CD14-positive monocyte (primary cell): ENCODE results near the gene CCDC85C. TPM values are rescaled to one million over a fixed set of nuclear protein-coding genes. Genes with fewer than 3 reads are reported as not detected.

Experiments
- DNase-seq, 3 donors: peaks; one replicate each; pipeline ENCODE4 v3.0.0-alpha.2; 2011 to 2022
- H2AFZ ChIP-seq: 2 replicates; pipeline ENCODE4 v1.6.0; 2012; ENCODE audit warnings: mild to moderate bottlenecking, low read depth, low read length, inconsistent platforms; ENCODE audit not compliant: insufficient read depth, poor library complexity, severe bottlenecking
- H3K27ac ChIP-seq, 2 donors: 1 replicate in 1 of 2; 2 replicates in 1 of 2; pipeline ENCODE4 v1.5.1; 2012 to 2013; ENCODE audit warnings: low read length in 2 of 2, control low read depth in 1 of 2, inconsistent platforms in 1 of 2, low read depth in 1 of 2, mild to moderate bottlenecking in 1 of 2
- H3K27me3 ChIP-seq, 2 donors: one replicate each; pipeline versions ENCODE4 v1.6.0 to v1.6.1; 2011 to 2013; ENCODE audit warnings: low read length in 2 of 2; ENCODE audit not compliant: control insufficient read depth in 2 of 2, insufficient read depth in 2 of 2
- H3K36me3 ChIP-seq, 2 donors: replicated peaks in 1 of 2; 1 replicate in 1 of 2; 2 replicates in 1 of 2; pipeline versions ENCODE4 v1.5.1 to v1.6.1; 2012 to 2013; ENCODE audit warnings: low read length in 2 of 2, control low read depth in 1 of 2, inconsistent platforms in 1 of 2, mild to moderate bottlenecking in 1 of 2; ENCODE audit not compliant: insufficient read depth in 2 of 2, control insufficient read depth in 1 of 2
- H3K4me1 ChIP-seq, 2 donors: 1 replicate in 1 of 2; 2 replicates in 1 of 2; pipeline versions ENCODE4 v1.5.1 to v1.6.1; 2012 to 2013; ENCODE audit warnings: low read length in 2 of 2, control low read depth in 1 of 2, inconsistent platforms in 1 of 2, mild to moderate bottlenecking in 1 of 2, moderate library complexity in 1 of 2; ENCODE audit not compliant: insufficient read depth in 2 of 2, control insufficient read depth in 1 of 2
- H3K4me2 ChIP-seq: replicated peaks from 2 replicates; pipeline ENCODE3; 2012; ENCODE audit warnings: low read length, moderate library complexity, mild to moderate bottlenecking; ENCODE audit not compliant: poor library complexity, severe bottlenecking; ENCODE audit errors: extremely low read depth
- H3K4me3 ChIP-seq, 3 experiments: fragments of 200-600 bp in 1 of 3; sonication (generic) in 1 of 3; replicated peaks in 1 of 3; 1 replicate in 2 of 3; 2 replicates in 1 of 3; pipeline ENCODE4 v1.5.1; 2011 to 2013; ENCODE audit warnings: low read length in 3 of 3, mild to moderate bottlenecking in 3 of 3, control low read depth in 2 of 3, low read depth in 2 of 3, inconsistent platforms in 1 of 3, moderate library complexity in 1 of 3
- H3K79me2 ChIP-seq: 2 replicates; pipeline ENCODE4 v1.6.0; 2012; ENCODE audit warnings: mild to moderate bottlenecking, control low read depth, inconsistent platforms, low read length, moderate library complexity; ENCODE audit not compliant: insufficient read depth
- H3K9ac ChIP-seq: 2 replicates; pipeline ENCODE4 v1.6.0; 2017; ENCODE audit warnings: low read length, mild to moderate bottlenecking; ENCODE audit not compliant: insufficient read depth, poor library complexity, severe bottlenecking
- H3K9me3 ChIP-seq, 2 donors: replicated peaks in 1 of 2; 1 replicate in 1 of 2; 2 replicates in 1 of 2; pipeline versions ENCODE4 v1.5.1 to v1.6.1; 2012 to 2013; ENCODE audit warnings: low read length in 2 of 2, control low read depth in 1 of 2; ENCODE audit not compliant: control insufficient read depth in 1 of 2, insufficient read depth in 1 of 2
- H4K20me1 ChIP-seq: 2 replicates; pipeline ENCODE4 v1.6.0; 2012; ENCODE audit warnings: mild to moderate bottlenecking, low read length, control low read depth, moderate library complexity; ENCODE audit not compliant: insufficient read depth
- H3K27ac Mint-ChIP-seq, 7 donors: one replicate each; pipeline ENCODE4 v1.8.0; 2020; ENCODE audit warnings: mild to moderate bottlenecking in 7 of 7, mixed read lengths in 7 of 7, moderate library complexity in 6 of 7, inconsistent platforms in 2 of 7
- H3K27me3 Mint-ChIP-seq, 3 donors: one replicate each; pipeline ENCODE4 v1.8.0; 2021 to 2022; ENCODE audit warnings: low read depth in 3 of 3, mild to moderate bottlenecking in 3 of 3, mixed read lengths in 3 of 3, moderate library complexity in 3 of 3, inconsistent platforms in 1 of 3
- H3K36me3 Mint-ChIP-seq, 2 donors: one replicate each; pipeline ENCODE4 v1.8.0; 2020; ENCODE audit warnings: mixed read lengths in 2 of 2, inconsistent platforms in 1 of 2, mild to moderate bottlenecking in 1 of 2
- H3K4me1 Mint-ChIP-seq: one replicate; pipeline ENCODE4 v1.8.0; 2020; ENCODE audit warnings: mild to moderate bottlenecking, mixed read lengths
- H3K4me3 Mint-ChIP-seq, 2 donors: one replicate each; pipeline ENCODE4 v1.8.0; 2020; ENCODE audit warnings: mild to moderate bottlenecking in 2 of 2, mixed read lengths in 2 of 2, moderate library complexity in 1 of 2
- H3K9me3 Mint-ChIP-seq, 7 donors: one replicate each; pipeline ENCODE4 v1.8.0; 2020 to 2022; ENCODE audit warnings: mixed read lengths in 7 of 7, mild to moderate bottlenecking in 6 of 7, moderate library complexity in 6 of 7, inconsistent platforms in 2 of 7
- WGBS: methylation state at CpG from one replicate; pipeline ENCODE4 v1.1.5; 2013; ENCODE audit warnings: missing lambda C conversion rate; ENCODE audit not compliant: insufficient coverage; 5-methylcytosine and 5-hydroxymethylcytosine counted together
- intact Hi-C, 2 donors: fragments of 100-400 bp; cut with micrococcal nuclease; formaldehyde crosslinking; loops; one replicate each; pipeline versions ENCODE4 v1.15.0 to v1.15.1; 2023
- polyA plus RNA-seq, 3 donors: library from polyadenylated mRNA; depleted of rRNA in 1 of 3; unstranded in 2 of 3; stranded (reverse) in 1 of 3; fragments of 300-500 nt in 2 of 3; fragments of >200 nt in 1 of 3; fragmentation: Illumina TruSeq in 2 of 3; gene quantifications; 1 replicate in 2 of 3; 2 replicates in 1 of 3; pipeline ENCODE4 v1.2.3, GENCODE V29; 2012 to 2021
- TF ChIP-seq, protein P1 (sequence below): fragments of 200-600 bp; IDR thresholded peaks from one replicate; pipeline ENCODE4 v1.8.0; 2022; ENCODE audit warnings: antibody characterized with exemption, mild to moderate bottlenecking

Gene CCDC85C
- polyA plus RNA-seq, 3 donors = under 0.01 to 0.03 TPM; not detected in 1

DNA sequence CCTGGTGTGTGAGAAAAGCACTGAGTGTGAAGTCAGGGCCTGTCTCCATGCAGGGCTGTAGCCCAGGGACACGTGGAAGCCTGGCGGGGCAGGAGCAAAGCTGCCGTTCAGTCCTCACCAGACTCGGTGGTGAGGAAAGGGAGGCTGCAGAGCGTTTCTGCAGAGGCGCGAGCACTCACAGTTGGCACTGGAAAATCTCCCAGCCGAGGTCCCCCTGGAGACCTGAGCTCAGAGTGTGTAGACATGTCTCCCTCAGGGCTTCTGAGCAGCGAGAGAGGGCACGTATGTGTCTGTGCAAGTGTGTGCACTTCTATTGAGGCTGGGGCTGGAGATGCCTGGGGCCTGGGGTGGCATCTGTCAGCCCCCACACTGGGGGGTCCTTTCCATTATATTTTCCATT, 29.9 kb upstream of the CCDC85C start:
- no peak for DNase-seq
- no peak overlapping the region for H3K27ac Mint-ChIP-seq
- intact Hi-C loops = no loop called here
- no peak overlapping the region for H3K9ac ChIP-seq
- no peaks in the 10 kb centered on the region for H3K4me1 Mint-ChIP-seq
- no peaks in the 10 kb centered on the region for H3K79me2 ChIP-seq
- no peaks in the 10 kb centered on the region for H3K36me3 Mint-ChIP-seq
- no peak overlapping the region for H3K4me2 ChIP-seq
- no peak overlapping the region for H3K4me3 ChIP-seq
- no peak overlapping the region for H3K4me3 Mint-ChIP-seq
- no peaks in the 10 kb centered on the region for H3K36me3 ChIP-seq
- H3K9me3 ChIP-seq = no peaks in the 10 kb centered on the region
- no peaks in the 10 kb centered on the region for H3K4me1 ChIP-seq
- H3K9me3 Mint-ChIP-seq = peaks cover 0 to 3% (median 0%) of the 10 kb centered on the region in 7 donors
- H4K20me1 ChIP-seq = no peaks in the 10 kb centered on the region
- H3K27ac ChIP-seq = no peak overlapping the region
- peaks cover 4 to 8% (median 5%) of the 10 kb centered on the region in 3 donors for H3K27me3 Mint-ChIP-seq
- H3K27me3 ChIP-seq = no peaks in the 10 kb centered on the region
- H2AFZ ChIP-seq = no peak overlapping the region
- TF ChIP-seq, protein P1, sequence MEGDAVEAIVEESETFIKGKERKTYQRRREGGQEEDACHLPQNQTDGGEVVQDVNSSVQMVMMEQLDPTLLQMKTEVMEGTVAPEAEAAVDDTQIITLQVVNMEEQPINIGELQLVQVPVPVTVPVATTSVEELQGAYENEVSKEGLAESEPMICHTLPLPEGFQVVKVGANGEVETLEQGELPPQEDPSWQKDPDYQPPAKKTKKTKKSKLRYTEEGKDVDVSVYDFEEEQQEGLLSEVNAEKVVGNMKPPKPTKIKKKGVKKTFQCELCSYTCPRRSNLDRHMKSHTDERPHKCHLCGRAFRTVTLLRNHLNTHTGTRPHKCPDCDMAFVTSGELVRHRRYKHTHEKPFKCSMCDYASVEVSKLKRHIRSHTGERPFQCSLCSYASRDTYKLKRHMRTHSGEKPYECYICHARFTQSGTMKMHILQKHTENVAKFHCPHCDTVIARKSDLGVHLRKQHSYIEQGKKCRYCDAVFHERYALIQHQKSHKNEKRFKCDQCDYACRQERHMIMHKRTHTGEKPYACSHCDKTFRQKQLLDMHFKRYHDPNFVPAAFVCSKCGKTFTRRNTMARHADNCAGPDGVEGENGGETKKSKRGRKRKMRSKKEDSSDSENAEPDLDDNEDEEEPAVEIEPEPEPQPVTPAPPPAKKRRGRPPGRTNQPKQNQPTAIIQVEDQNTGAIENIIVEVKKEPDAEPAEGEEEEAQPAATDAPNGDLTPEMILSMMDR = no peak
- WGBS = 90% methylated on average over 10 of the region's 10 CpGs

DNA sequence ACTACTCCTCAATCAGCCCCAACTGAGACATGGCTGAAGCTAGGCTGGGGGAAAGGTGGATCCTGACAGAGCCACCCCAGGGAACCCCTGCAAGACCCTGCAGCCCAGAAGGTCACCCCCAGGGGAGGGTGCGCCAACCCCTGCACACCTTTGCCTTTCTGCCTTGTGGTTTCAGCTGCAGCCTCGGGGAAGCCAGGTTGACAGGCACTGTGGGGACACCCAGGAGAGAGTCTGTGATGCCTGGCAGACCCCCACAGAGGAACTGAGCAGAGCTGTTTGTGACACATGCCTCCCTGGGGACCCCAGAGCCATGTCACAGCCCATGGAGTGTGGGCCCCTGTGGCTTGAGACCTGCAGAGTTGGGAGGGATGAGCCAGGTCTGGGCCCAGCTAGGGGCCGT, 29.1 kb upstream of the CCDC85C start:
- Histone ChIP-seq H3K4me2 (no peak overlapping the region), H3K9ac (no peak overlapping the region), H3K36me3 (no peaks in the 10 kb centered on the region), H3K4me1 (no peaks in the 10 kb centered on the region), H4K20me1 (no peaks in the 10 kb centered on the region), H3K27me3 (no peaks in the 10 kb centered on the region), H3K27ac (no peak overlapping the region), H2AFZ (no peak overlapping the region), H3K79me2 (no peaks in the 10 kb centered on the region), H3K4me3 (no peak overlapping the region), H3K9me3 (no peaks in the 10 kb centered on the region)
- no peak overlapping the region for H3K27ac Mint-ChIP-seq
- TF ChIP-seq, protein P1 = no peak
- peaks cover 4 to 10% (median 5%) of the 10 kb centered on the region in 3 donors for H3K27me3 Mint-ChIP-seq
- H3K9me3 Mint-ChIP-seq = peaks cover 0 to 3% (median 0%) of the 10 kb centered on the region in 7 donors
- DNase-seq = no peak
- no peaks in the 10 kb centered on the region for H3K4me1 Mint-ChIP-seq
- whole genome bisulfite sequencing = 84% methylated on average over 2 of the region's 3 CpGs
- intact Hi-C loops = no loop called here
- no peak overlapping the region for H3K4me3 Mint-ChIP-seq
- H3K36me3 Mint-ChIP-seq = no peaks in the 10 kb centered on the region
